ENCODE results near the gene UMAD1. TPM values are rescaled to one million over a fixed set of nuclear protein-coding genes. Genes with fewer than 3 reads are reported as not detected.

UMAD1 gene
- total RNA-seq, 6 experiments from 2014 or later, result 7.6 to 15.3 (median 9.5) TPM

GRCh38 chr7:7630626-7631329, 9.8 kb upstream of the UMAD1 start:
- DNase-seq, result no peak
- ATAC-seq, result no peak
- Histone ChIP-seq H3K4me1 (no peaks in the 10 kb centered on the region), H3K27me3 (no peaks in the 10 kb centered on the region), H3K4me3 (no peak overlapping the region), H3K9me3 (no peaks in the 10 kb centered on the region), H3K36me3 (no peaks in the 10 kb centered on the region), H3K27ac (no peak overlapping the region)
- intact Hi-C loops (cut with DNase I), result no loop called here
- WGBS (ENCODE audit: insufficient coverage, low coverage, low lambda C conversion rate, missing lambda C conversion rate), result 91% methylated on average over 1 of the region's 1 CpG
- TF ChIP-seq CTCF (IDR thresholded peaks at IDR 0.05), result no peak
- TF ChIP-seq POLR2A (IDR thresholded peaks at IDR 0.05), result no peak

- ATAC-seq, result no peak
- WGBS (ENCODE audit: insufficient coverage, low coverage, low lambda C conversion rate, missing lambda C conversion rate), result 15% methylated on average over 5 of the region's 5 CpGs
- Histone ChIP-seq H3K36me3 (peaks cover 0 to 8% (median 0%) of the 10 kb centered on the region in 4 donors), H3K27ac (peak overlapping the region in 2 of 3 donors; percentile 66 to 73), H3K4me3 (peak overlapping the region; percentile 86 to 88 (median 87)), H3K4me1 (peaks cover 0 to 13% (median 0%) of the 10 kb centered on the region in 4 donors), H3K27me3 (no peaks in the 10 kb centered on the region), H3K9me3 (no peaks in the 10 kb centered on the region)
- no peak for DNase-seq
- intact Hi-C loops (cut with DNase I), result no loop called here
- TF ChIP-seq CTCF (IDR thresholded peaks at IDR 0.05), result no peak
- TF ChIP-seq POLR2A (IDR thresholded peaks at IDR 0.05), result no peak
Measured at GRCh38 chr7:7639421-7639820, 1.1 kb upstream of the UMAD1 start.

GRCh38 chr7:7639847-7640220, 718 bp upstream of the UMAD1 start:
- Histone ChIP-seq H3K4me3 (peak overlapping the region; percentile 86 to 88 (median 87)), H3K27ac (peak overlapping the region; percentile 52 to 73 (median 66)), H3K9me3 (no peaks in the 10 kb centered on the region), H3K27me3 (no peaks in the 10 kb centered on the region), H3K4me1 (peaks cover 0 to 13% (median 0%) of the 10 kb centered on the region in 4 donors), H3K36me3 (peaks cover 0 to 8% (median 0%) of the 10 kb centered on the region in 4 donors)
- intact Hi-C loops (cut with DNase I), result no loop called here
- TF ChIP-seq CTCF (IDR thresholded peaks at IDR 0.05) (no peak), POLR2A (IDR thresholded peaks at IDR 0.05) (no peak)
- DNase-seq (no peak), ATAC-seq (peak in 2 of 4 donors; percentile 4 to 18)
- WGBS (ENCODE audit: insufficient coverage, low coverage, low lambda C conversion rate, missing lambda C conversion rate), result 2% methylated on average over 19 of the region's 19 CpGs

GRCh38 chr7:7641129-7641663, 644 bp downstream of the UMAD1 start:
- H3K4me1 ChIP-seq, result peaks cover 0 to 13% (median 0%) of the 10 kb centered on the region in 4 donors
- ATAC-seq, result peak in 3 of 4 donors; percentile 1
- H3K4me3 ChIP-seq, result peak overlapping the region; percentile 86 to 88 (median 87)
- H3K9me3 ChIP-seq, result no peaks in the 10 kb centered on the region
- TF ChIP-seq CTCF (IDR thresholded peaks at IDR 0.05) (no peak), POLR2A (IDR thresholded peaks at IDR 0.05) (no peak)
- peaks cover 0 to 8% (median 0%) of the 10 kb centered on the region in 4 donors for H3K36me3 ChIP-seq
- under 1% methylated on average over 20 of the region's 22 CpGs for WGBS (ENCODE audit: insufficient coverage, low coverage, low lambda C conversion rate, missing lambda C conversion rate)
- no peak for DNase-seq
- H3K27ac ChIP-seq, result peak overlapping the region; percentile 74 to 79 (median 79)
- no peaks in the 10 kb centered on the region for H3K27me3 ChIP-seq
- intact Hi-C loops (cut with DNase I), result no loop called here
